Measurements from ENCODE around the gene RNF181.
"Not testable (repeated sequence)": the region's sequence is repeated elsewhere in the genome, so short reads cannot be mapped to it uniquely, and the experiment has no call there.

RNF181 gene

GRCh38 chr2:85602476-85603234 lies 7.1 kb downstream of the RNF181 start, which contains the start of gene TMEM150A:
Gene TMEM150A (minus strand): TSS chr2:85602698. CDS start chr2:85601948, 750 bp downstream.
- Histone ChIP-seq H3K9ac (ENCODE audit: low read depth in 1 of 2, low read length in 2 of 2) (peak within 1 kb of the TSS; percentile 69 to 75), H3K9me3 (ENCODE audit: control insufficient read depth in 2 of 2, low read length in 2 of 2) (no peaks in the 10 kb centered on the region), H3K27ac (ENCODE audit: low read depth in 2 of 2, low read length in 2 of 2) (peak within 1 kb of the TSS; percentile 54 to 80), H3K4me1 (ENCODE audit: control insufficient read depth in 2 of 2, insufficient read depth in 2 of 2, low read length in 2 of 2) (peaks cover 15 to 25% of the 10 kb centered on the region in 2 donors), H3K27me3 (ENCODE audit: control insufficient read depth in 2 of 2, insufficient read depth in 2 of 2, low read length in 2 of 2) (no peaks in the 10 kb centered on the region), H3K36me3 (ENCODE audit: control insufficient read depth in 2 of 2, insufficient read depth in 2 of 2, low read length in 2 of 2) (peaks cover 12 to 27% of the 10 kb centered on the region in 2 donors), H3K4me3 (ENCODE audit: low read length in 2 of 2) (peak within 1 kb of the TSS; percentile 96 to 97)

- H3K27ac ChIP-seq (ENCODE audit: low read depth in 2 of 2, low read length in 2 of 2); H3K27me3 ChIP-seq (ENCODE audit: control insufficient read depth in 2 of 2, insufficient read depth in 2 of 2, low read length in 2 of 2); H3K9me3 ChIP-seq (ENCODE audit: control insufficient read depth in 2 of 2, low read length in 2 of 2): not testable (repeated sequence)
- Histone ChIP-seq H3K4me1 (ENCODE audit: control insufficient read depth in 2 of 2, insufficient read depth in 2 of 2, low read length in 2 of 2) (peaks cover 15 to 25% of the 10 kb centered on the region in 2 donors), H3K9ac (ENCODE audit: low read depth in 1 of 2, low read length in 2 of 2) (peak overlapping the region in 1 of 2 donors; percentile 8), H3K36me3 (ENCODE audit: control insufficient read depth in 2 of 2, insufficient read depth in 2 of 2, low read length in 2 of 2) (peaks cover 20 to 38% of the 10 kb centered on the region in 2 donors), H3K4me3 (ENCODE audit: low read length in 2 of 2) (peak overlapping the region; percentile 9 to 50)
Observed at GRCh38 chr2:85604133-85604444, 8.5 kb downstream of the RNF181 start.

- Histone ChIP-seq H3K27ac (ENCODE audit: low read depth in 2 of 2, low read length in 2 of 2) (no peak overlapping the region), H3K9me3 (ENCODE audit: control insufficient read depth in 2 of 2, low read length in 2 of 2) (no peaks in the 10 kb centered on the region), H3K27me3 (ENCODE audit: control insufficient read depth in 2 of 2, insufficient read depth in 2 of 2, low read length in 2 of 2) (no peaks in the 10 kb centered on the region), H3K36me3 (ENCODE audit: control insufficient read depth in 2 of 2, insufficient read depth in 2 of 2, low read length in 2 of 2) (peaks cover 22 to 34% of the 10 kb centered on the region in 2 donors), H3K4me1 (ENCODE audit: control insufficient read depth in 2 of 2, insufficient read depth in 2 of 2, low read length in 2 of 2) (peaks cover 15 to 25% of the 10 kb centered on the region in 2 donors), H3K9ac (ENCODE audit: low read depth in 1 of 2, low read length in 2 of 2) (no peak overlapping the region), H3K4me3 (ENCODE audit: low read length in 2 of 2) (no peak overlapping the region)
Observed at GRCh38 chr2:85604568-85605339, 9.2 kb downstream of the RNF181 start.

GRCh38 chr2:85605406-85606115 lies 10.0 kb downstream of the RNF181 start:
- Histone ChIP-seq H3K9me3 (ENCODE audit: control insufficient read depth in 2 of 2, low read length in 2 of 2) (no peaks in the 10 kb centered on the region), H3K36me3 (ENCODE audit: control insufficient read depth in 2 of 2, insufficient read depth in 2 of 2, low read length in 2 of 2) (peaks cover 22 to 35% of the 10 kb centered on the region in 2 donors), H3K27me3 (ENCODE audit: control insufficient read depth in 2 of 2, insufficient read depth in 2 of 2, low read length in 2 of 2) (no peaks in the 10 kb centered on the region), H3K9ac (ENCODE audit: low read depth in 1 of 2, low read length in 2 of 2) (no peak overlapping the region), H3K4me3 (ENCODE audit: low read length in 2 of 2) (no peak overlapping the region), H3K27ac (ENCODE audit: low read depth in 2 of 2, low read length in 2 of 2) (no peak overlapping the region), H3K4me1 (ENCODE audit: control insufficient read depth in 2 of 2, insufficient read depth in 2 of 2, low read length in 2 of 2) (peaks cover 15 to 28% of the 10 kb centered on the region in 2 donors)

- peaks cover 22 to 35% of the 10 kb centered on the region in 2 donors for H3K36me3 ChIP-seq (ENCODE audit: control insufficient read depth in 2 of 2, insufficient read depth in 2 of 2, low read length in 2 of 2)
- no peak overlapping the region for H3K9ac ChIP-seq (ENCODE audit: low read depth in 1 of 2, low read length in 2 of 2)
- peaks cover 17 to 28% of the 10 kb centered on the region in 2 donors for H3K4me1 ChIP-seq (ENCODE audit: control insufficient read depth in 2 of 2, insufficient read depth in 2 of 2, low read length in 2 of 2)
- no peaks in the 10 kb centered on the region for H3K9me3 ChIP-seq (ENCODE audit: control insufficient read depth in 2 of 2, low read length in 2 of 2)
- no peaks in the 10 kb centered on the region for H3K27me3 ChIP-seq (ENCODE audit: control insufficient read depth in 2 of 2, insufficient read depth in 2 of 2, low read length in 2 of 2)
- no peak overlapping the region for H3K4me3 ChIP-seq (ENCODE audit: low read length in 2 of 2)
- H3K27ac ChIP-seq (ENCODE audit: low read depth in 2 of 2, low read length in 2 of 2), result no peak overlapping the region
Observed at GRCh38 chr2:85606116-85606455, 10.5 kb downstream of the RNF181 start.

GRCh38 chr2:85607268-85608215 lies 12.0 kb downstream of the RNF181 start:
- Histone ChIP-seq H3K27ac (ENCODE audit: low read depth in 2 of 2, low read length in 2 of 2) (no peak overlapping the region), H3K9me3 (ENCODE audit: control insufficient read depth in 2 of 2, low read length in 2 of 2) (no peaks in the 10 kb centered on the region), H3K36me3 (ENCODE audit: control insufficient read depth in 2 of 2, insufficient read depth in 2 of 2, low read length in 2 of 2) (peaks cover 22 to 35% of the 10 kb centered on the region in 2 donors), H3K9ac (ENCODE audit: low read depth in 1 of 2, low read length in 2 of 2) (no peak overlapping the region), H3K4me1 (ENCODE audit: control insufficient read depth in 2 of 2, insufficient read depth in 2 of 2, low read length in 2 of 2) (peaks cover 13 to 26% of the 10 kb centered on the region in 2 donors), H3K27me3 (ENCODE audit: control insufficient read depth in 2 of 2, insufficient read depth in 2 of 2, low read length in 2 of 2) (no peaks in the 10 kb centered on the region), H3K4me3 (ENCODE audit: low read length in 2 of 2) (no peak overlapping the region)

- Histone ChIP-seq H3K27ac (ENCODE audit: low read depth in 2 of 2, low read length in 2 of 2) (peak overlapping the region; percentile 84 to 87), H3K4me1 (ENCODE audit: control insufficient read depth in 2 of 2, insufficient read depth in 2 of 2, low read length in 2 of 2) (peaks cover 6 to 12% of the 10 kb centered on the region in 2 donors), H3K4me3 (ENCODE audit: low read length in 2 of 2) (peak overlapping the region; percentile 93), H3K9me3 (ENCODE audit: control insufficient read depth in 2 of 2, low read length in 2 of 2) (no peaks in the 10 kb centered on the region), H3K9ac (ENCODE audit: low read depth in 1 of 2, low read length in 2 of 2) (peak overlapping the region; percentile 79 to 88), H3K36me3 (ENCODE audit: control insufficient read depth in 2 of 2, insufficient read depth in 2 of 2, low read length in 2 of 2) (peaks cover 22 to 31% of the 10 kb centered on the region in 2 donors), H3K27me3 (ENCODE audit: control insufficient read depth in 2 of 2, insufficient read depth in 2 of 2, low read length in 2 of 2) (no peaks in the 10 kb centered on the region)
Observed at GRCh38 chr2:85611217-85611704, 15.7 kb downstream of the RNF181 start.

GRCh38 chr2:85611705-85612587 lies 16.4 kb downstream of the RNF181 start, which contains the start of gene C2orf68:
Gene C2orf68 (minus strand): TSS chr2:85612066. CDS start chr2:85611984, 82 bp downstream.
- H3K9ac ChIP-seq (ENCODE audit: low read depth in 1 of 2, low read length in 2 of 2), result peak within 1 kb of the TSS; percentile 79 to 88
- H3K9me3 ChIP-seq (ENCODE audit: control insufficient read depth in 2 of 2, low read length in 2 of 2), result no peaks in the 10 kb centered on the region
- H3K27ac ChIP-seq (ENCODE audit: low read depth in 2 of 2, low read length in 2 of 2), result peak within 1 kb of the TSS; percentile 84 to 87
- no peaks in the 10 kb centered on the region for H3K27me3 ChIP-seq (ENCODE audit: control insufficient read depth in 2 of 2, insufficient read depth in 2 of 2, low read length in 2 of 2)
- peaks cover 22 to 26% of the 10 kb centered on the region in 2 donors for H3K36me3 ChIP-seq (ENCODE audit: control insufficient read depth in 2 of 2, insufficient read depth in 2 of 2, low read length in 2 of 2)
- H3K4me3 ChIP-seq (ENCODE audit: low read length in 2 of 2), result peak within 1 kb of the TSS; percentile 93
- H3K4me1 ChIP-seq (ENCODE audit: control insufficient read depth in 2 of 2, insufficient read depth in 2 of 2, low read length in 2 of 2), result peaks cover 8 to 15% of the 10 kb centered on the region in 2 donors
